Mucosa of stomach (tissue), 1 donor: ENCODE measurements around the gene POLA1.

Experiments used
- H3K27me3 ChIP-seq: one replicate; pipeline ENCODE4 v1.7.0; 2013; ENCODE audit warnings: mild to moderate bottlenecking, low read length; ENCODE audit not compliant: control insufficient read depth, insufficient read depth
- H3K36me3 ChIP-seq: one replicate; pipeline ENCODE4 v1.7.0; 2013; ENCODE audit warnings: low read length; ENCODE audit not compliant: control insufficient read depth, insufficient read depth
- H3K4me1 ChIP-seq: one replicate; pipeline ENCODE4 v1.7.0; 2013; ENCODE audit warnings: mild to moderate bottlenecking, low read length; ENCODE audit not compliant: control insufficient read depth, insufficient read depth
- H3K4me3 ChIP-seq: one replicate; pipeline ENCODE4 v1.7.0; 2013; ENCODE audit warnings: low read length
- H3K9ac ChIP-seq: one replicate; pipeline ENCODE4 v1.7.0; 2013; ENCODE audit warnings: mild to moderate bottlenecking, low read length, moderate library complexity
- H3K9me3 ChIP-seq: one replicate; pipeline ENCODE4 v1.7.0; 2013; ENCODE audit warnings: mild to moderate bottlenecking, low read length, moderate library complexity; ENCODE audit not compliant: control insufficient read depth
- donor health status: Pancreatic carcinoma.

The POLA1 gene

GRCh38 chrX:25043192-25043591 lies 349.5 kb downstream of the POLA1 start:
- H3K27me3 ChIP-seq = no peaks in the 10 kb centered on the region
- no peaks in the 10 kb centered on the region for H3K9me3 ChIP-seq
- no peaks in the 10 kb centered on the region for H3K4me1 ChIP-seq
- H3K9ac ChIP-seq = no peak overlapping the region
- no peaks in the 10 kb centered on the region for H3K36me3 ChIP-seq
- H3K4me3 ChIP-seq = no peak overlapping the region
